ENCODE measurements around the gene SLC29A3. TPM values are rescaled to one million over a fixed set of nuclear protein-coding genes. Genes with fewer than 3 reads are reported as not detected.

SLC29A3 gene
- total RNA-seq, 2 experiments from 2014 or later, result 2.3 to 2.5 TPM

- Histone ChIP-seq H3K27me3 (ENCODE audit: control insufficient read depth in 1 of 2, insufficient read depth in 2 of 2, low read length in 2 of 2) (no peaks in the 10 kb centered on the region), H3K27ac (ENCODE audit: low read depth in 1 of 2, low read length in 2 of 2) (no peak overlapping the region), H3K4me3 (ENCODE audit: low read length) (no peak overlapping the region), H3K4me1 (ENCODE audit: insufficient read depth, low read length) (no peaks in the 10 kb centered on the region), H3K9me3 (ENCODE audit: control insufficient read depth in 1 of 2, insufficient read depth in 1 of 2, low read length in 2 of 2) (no peaks in the 10 kb centered on the region), H3K36me3 (ENCODE audit: insufficient read depth, low read length) (no peaks in the 10 kb centered on the region)
- Mint-ChIP-seq H3K9me3 (no peaks in the 10 kb centered on the region), H3K27ac (no peak overlapping the region), H3K27me3 (no peaks in the 10 kb centered on the region), H3K36me3 (ENCODE audit: low read depth) (no peaks in the 10 kb centered on the region), H3K4me1 (ENCODE audit: low read depth) (no peaks in the 10 kb centered on the region), H3K4me3 (no peak overlapping the region)
- intact Hi-C loops (cut with DNase I, micrococcal nuclease), result loop anchor here in 1 of 2 experiments (10.0 kb wide), 1 partner anchor 361 kb away; no protein-coding TSS in a partner anchor
- POLR2A ChIA-PET, result no interaction called here
- no peak for DNase-seq
- no peak for ATAC-seq (ENCODE audit: poor library complexity)
- CTCF ChIA-PET, result no interaction called here
- TF ChIP-seq CTCF (IDR thresholded peaks at IDR 0.05), result no peak
Observed at GRCh38 chr10:71285986-71286385, 33.1 kb upstream of the SLC29A3 start.

- no peak overlapping the region for H3K27ac Mint-ChIP-seq
- no peak for TF ChIP-seq CTCF (IDR thresholded peaks at IDR 0.05)
- intact Hi-C loops (cut with DNase I, micrococcal nuclease), result loop anchor here in 1 of 2 experiments (10.0 kb wide), 1 partner anchor 362 kb away; no protein-coding TSS in a partner anchor
- H3K4me1 Mint-ChIP-seq (ENCODE audit: low read depth), result no peaks in the 10 kb centered on the region
- no peaks in the 10 kb centered on the region for H3K27me3 ChIP-seq (ENCODE audit: control insufficient read depth in 1 of 2, insufficient read depth in 2 of 2, low read length in 2 of 2)
- H3K9me3 Mint-ChIP-seq, result no peaks in the 10 kb centered on the region
- no peaks in the 10 kb centered on the region for H3K4me1 ChIP-seq (ENCODE audit: insufficient read depth, low read length)
- no peak overlapping the region for H3K4me3 ChIP-seq (ENCODE audit: low read length)
- H3K36me3 Mint-ChIP-seq (ENCODE audit: low read depth), result no peaks in the 10 kb centered on the region
- DNase-seq (no peak), ATAC-seq (ENCODE audit: poor library complexity) (no peak)
- H3K4me3 Mint-ChIP-seq, result no peak overlapping the region
- ChIA-PET CTCF (no interaction called here), POLR2A (no interaction called here)
- H3K36me3 ChIP-seq (ENCODE audit: insufficient read depth, low read length), result no peaks in the 10 kb centered on the region
- H3K27me3 Mint-ChIP-seq, result no peaks in the 10 kb centered on the region
- no peaks in the 10 kb centered on the region for H3K9me3 ChIP-seq (ENCODE audit: control insufficient read depth in 1 of 2, insufficient read depth in 1 of 2, low read length in 2 of 2)
- no peak overlapping the region for H3K27ac ChIP-seq (ENCODE audit: low read depth in 1 of 2, low read length in 2 of 2)
Observed at GRCh38 chr10:71286521-71287294, 32.4 kb upstream of the SLC29A3 start.

GRCh38 chr10:71287456-71287855, 31.6 kb upstream of the SLC29A3 start:
- ChIA-PET CTCF (no interaction called here), POLR2A (no interaction called here)
- no peaks in the 10 kb centered on the region for H3K27me3 Mint-ChIP-seq
- no peak overlapping the region for H3K4me3 ChIP-seq (ENCODE audit: low read length)
- H3K9me3 ChIP-seq (ENCODE audit: control insufficient read depth in 1 of 2, insufficient read depth in 1 of 2, low read length in 2 of 2), result no peaks in the 10 kb centered on the region
- DNase-seq, result no peak
- no peaks in the 10 kb centered on the region for H3K9me3 Mint-ChIP-seq
- TF ChIP-seq CTCF (IDR thresholded peaks at IDR 0.05), result no peak
- H3K27ac ChIP-seq (ENCODE audit: low read depth in 1 of 2, low read length in 2 of 2), result no peak overlapping the region
- H3K27me3 ChIP-seq (ENCODE audit: control insufficient read depth in 1 of 2, insufficient read depth in 2 of 2, low read length in 2 of 2), result no peaks in the 10 kb centered on the region
- intact Hi-C loops (cut with DNase I, micrococcal nuclease), result loop anchor here in 1 of 2 experiments (10.0 kb wide), 1 partner anchor 363 kb away; no protein-coding TSS in a partner anchor
- H3K4me1 ChIP-seq (ENCODE audit: insufficient read depth, low read length), result no peaks in the 10 kb centered on the region
- no peaks in the 10 kb centered on the region for H3K36me3 Mint-ChIP-seq (ENCODE audit: low read depth)
- no peaks in the 10 kb centered on the region for H3K4me1 Mint-ChIP-seq (ENCODE audit: low read depth)
- no peaks in the 10 kb centered on the region for H3K36me3 ChIP-seq (ENCODE audit: insufficient read depth, low read length)
- H3K27ac Mint-ChIP-seq, result no peak overlapping the region
- H3K4me3 Mint-ChIP-seq, result no peak overlapping the region
- ATAC-seq (ENCODE audit: poor library complexity), result no peak
